ENCODE data around the gene SLC24A3.

- no peak for TF ChIP-seq CTCF (IDR thresholded peaks at IDR 0.05; ENCODE audit: low read depth, low read length)
- TF ChIP-seq EZH2phosphoT487 (IDR thresholded peaks at IDR 0.05; ENCODE audit: low read depth): no peak
Measured at GRCh38 chr20:19397666-19398065, 185.2 kb downstream of the SLC24A3 start.
